Measurements from ENCODE around the gene ZNF665. TPM values are rescaled to one million over a fixed set of nuclear protein-coding genes. Genes with fewer than 3 reads are reported as not detected.
A peak's percentile ranks its signal among the peaks of the same experiment; 100 is the strongest.
"Not testable (repeated sequence)": the region's sequence is repeated elsewhere in the genome, so short reads cannot be mapped to it uniquely, and the experiment has no call there.

Gene ZNF665
- total and polyA plus RNA-seq, 4 donors = 0.09 to 1.0 (median 0.40) TPM

DNA sequence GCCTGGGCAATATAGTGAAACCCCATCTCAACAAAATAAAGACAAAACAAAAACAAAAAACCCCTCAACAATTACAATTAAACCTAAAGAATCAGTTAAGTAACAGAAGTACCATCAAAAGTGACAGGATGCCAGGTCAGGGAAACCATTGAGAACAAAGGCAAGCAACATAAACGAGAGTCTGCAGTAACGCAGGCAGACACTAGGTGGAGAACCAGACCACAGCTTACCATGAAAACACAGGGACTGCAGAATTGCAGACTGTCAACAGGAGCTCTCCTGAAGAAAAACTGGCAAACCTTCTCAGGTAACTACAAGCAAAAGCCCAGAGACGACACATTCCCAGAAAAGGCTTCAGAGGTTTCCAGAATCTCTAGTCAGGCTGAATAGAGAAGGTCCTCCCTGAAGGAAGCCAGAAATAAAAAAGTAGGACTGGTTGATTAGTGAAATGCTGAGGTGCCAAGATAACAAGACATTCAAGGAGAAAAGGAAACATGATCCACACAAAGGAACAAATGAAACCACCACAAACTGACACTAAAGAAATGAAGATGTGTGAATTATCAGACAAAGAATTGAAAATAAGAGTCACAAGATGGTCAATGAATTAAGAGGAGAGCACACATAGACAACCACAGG lies 2.2 kb upstream of the ZNF665 start:
- no peak overlapping the region for H3K4me3 ChIP-seq (ENCODE audit: low read depth in 1 of 3, low read length in 3 of 3)
- no peak overlapping the region for H3K27ac ChIP-seq (ENCODE audit: low read depth in 1 of 2, low read length in 2 of 2)
- peak; percentile 77 for DNase-seq (ENCODE audit: low spot score)
- WGBS = under 1% methylated on average over 3 of the region's 3 CpGs
- peaks cover 1 to 5% (median 3%) of the 10 kb centered on the region in 4 donors for H3K4me1 ChIP-seq (ENCODE audit: control insufficient read depth in 4 of 4, insufficient read depth in 4 of 4, low read length in 3 of 4)
- no peaks in the 10 kb centered on the region for H3K27me3 ChIP-seq (ENCODE audit: control insufficient read depth in 4 of 4, insufficient read depth in 4 of 4, low read length in 3 of 4)
- peaks cover 10 to 17% (median 13%) of the 10 kb centered on the region in 4 donors for H3K9me3 ChIP-seq (ENCODE audit: control insufficient read depth in 4 of 4, low read length in 3 of 4)
- H3K36me3 ChIP-seq (ENCODE audit: control insufficient read depth in 4 of 4, insufficient read depth in 3 of 4, low read depth in 1 of 4, low read length in 3 of 4) = peaks cover 0 to 7% (median 1%) of the 10 kb centered on the region in 4 donors
- TF ChIP-seq RAD21 (IDR thresholded peaks at IDR 0.05) (peak; percentile 93), TAF1 (conservative IDR thresholded peaks at IDR 0.05) (no peak), YY1 (IDR thresholded peaks at IDR 0.05) (no peak)
- TF ChIP-seq, protein P1, sequence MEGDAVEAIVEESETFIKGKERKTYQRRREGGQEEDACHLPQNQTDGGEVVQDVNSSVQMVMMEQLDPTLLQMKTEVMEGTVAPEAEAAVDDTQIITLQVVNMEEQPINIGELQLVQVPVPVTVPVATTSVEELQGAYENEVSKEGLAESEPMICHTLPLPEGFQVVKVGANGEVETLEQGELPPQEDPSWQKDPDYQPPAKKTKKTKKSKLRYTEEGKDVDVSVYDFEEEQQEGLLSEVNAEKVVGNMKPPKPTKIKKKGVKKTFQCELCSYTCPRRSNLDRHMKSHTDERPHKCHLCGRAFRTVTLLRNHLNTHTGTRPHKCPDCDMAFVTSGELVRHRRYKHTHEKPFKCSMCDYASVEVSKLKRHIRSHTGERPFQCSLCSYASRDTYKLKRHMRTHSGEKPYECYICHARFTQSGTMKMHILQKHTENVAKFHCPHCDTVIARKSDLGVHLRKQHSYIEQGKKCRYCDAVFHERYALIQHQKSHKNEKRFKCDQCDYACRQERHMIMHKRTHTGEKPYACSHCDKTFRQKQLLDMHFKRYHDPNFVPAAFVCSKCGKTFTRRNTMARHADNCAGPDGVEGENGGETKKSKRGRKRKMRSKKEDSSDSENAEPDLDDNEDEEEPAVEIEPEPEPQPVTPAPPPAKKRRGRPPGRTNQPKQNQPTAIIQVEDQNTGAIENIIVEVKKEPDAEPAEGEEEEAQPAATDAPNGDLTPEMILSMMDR (IDR thresholded peaks at IDR 0.05; ENCODE audit: low read depth, low read length, missing input control) = peak; percentile 92
- TF ChIP-seq, protein P2, sequence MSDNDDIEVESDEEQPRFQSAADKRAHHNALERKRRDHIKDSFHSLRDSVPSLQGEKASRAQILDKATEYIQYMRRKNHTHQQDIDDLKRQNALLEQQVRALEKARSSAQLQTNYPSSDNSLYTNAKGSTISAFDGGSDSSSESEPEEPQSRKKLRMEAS (IDR thresholded peaks at IDR 0.05) = no peak
- H3K9ac ChIP-seq (ENCODE audit: low read depth in 1 of 2, low read length in 2 of 2) = no peak overlapping the region

DNA sequence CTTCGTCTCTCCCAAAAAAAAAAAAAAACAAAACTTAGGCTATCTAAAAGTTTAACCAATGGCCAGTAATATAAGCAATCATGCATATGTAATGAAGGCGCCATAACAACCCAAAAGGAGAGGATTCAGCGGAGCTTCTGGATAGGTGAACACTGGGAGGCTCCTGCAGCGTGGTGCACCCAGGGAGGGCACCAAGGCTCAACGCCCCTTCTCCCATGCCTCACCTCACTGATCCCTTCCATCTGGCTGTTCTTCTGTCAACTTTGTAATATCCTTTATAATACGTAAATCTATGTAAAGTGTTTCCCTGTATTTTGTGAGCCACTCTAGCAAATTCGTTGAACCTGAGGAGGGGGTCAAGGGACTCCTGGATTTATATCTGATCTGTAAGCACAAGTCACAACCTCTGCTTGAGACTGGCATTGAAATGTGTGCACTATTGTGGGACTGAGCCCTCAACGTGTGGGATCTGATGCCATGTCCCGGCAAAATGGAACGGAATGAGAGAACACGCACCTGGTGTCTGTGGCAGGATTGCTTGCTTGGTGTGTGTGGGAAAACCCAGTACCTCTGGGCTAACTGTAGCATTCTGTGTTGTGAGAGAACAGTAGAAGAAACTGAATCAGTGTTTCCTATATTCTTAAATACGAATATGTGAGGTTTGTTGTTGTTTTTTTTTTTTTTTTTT lies 521 bp upstream of the ZNF665 start:
- peak; percentile 5 for TF ChIP-seq YY1 (IDR thresholded peaks at IDR 0.05)
- TF ChIP-seq RAD21 (IDR thresholded peaks at IDR 0.05) = no peak
- TF ChIP-seq TAF1 (conservative IDR thresholded peaks at IDR 0.05) = no peak
- TF ChIP-seq, protein P1 (IDR thresholded peaks at IDR 0.05; ENCODE audit: low read depth, low read length, missing input control) = no peak
- no peak for TF ChIP-seq GABPA (IDR thresholded peaks at IDR 0.05 in 1 of 2, conservative IDR thresholded peaks at IDR 0.05 in 1 of 2)
- no peak for TF ChIP-seq HNF4G (IDR thresholded peaks at IDR 0.05)
- no peaks in the 10 kb centered on the region for H3K36me3 ChIP-seq (ENCODE audit: control insufficient read depth in 4 of 4, insufficient read depth in 3 of 4, low read depth in 1 of 4, low read length in 3 of 4)
- no peaks in the 10 kb centered on the region for H3K27me3 ChIP-seq (ENCODE audit: control insufficient read depth in 4 of 4, insufficient read depth in 4 of 4, low read length in 3 of 4)
- H3K4me1 ChIP-seq (ENCODE audit: control insufficient read depth in 4 of 4, insufficient read depth in 4 of 4, low read length in 3 of 4) = peaks cover 1 to 5% (median 3%) of the 10 kb centered on the region in 4 donors
- peaks cover 4 to 8% (median 4%) of the 10 kb centered on the region in 4 donors for H3K9me3 ChIP-seq (ENCODE audit: control insufficient read depth in 4 of 4, low read length in 3 of 4)
- H3K27ac ChIP-seq (ENCODE audit: low read depth in 1 of 2, low read length in 2 of 2) = no peak overlapping the region
- H3K9ac ChIP-seq (ENCODE audit: low read depth in 1 of 2, low read length in 2 of 2) = no peak overlapping the region
- 64% methylated on average over 12 of the region's 12 CpGs for WGBS
- no peak overlapping the region for H3K4me3 ChIP-seq (ENCODE audit: low read depth in 1 of 3, low read length in 3 of 3)
- no peak for DNase-seq (ENCODE audit: low spot score)

DNA sequence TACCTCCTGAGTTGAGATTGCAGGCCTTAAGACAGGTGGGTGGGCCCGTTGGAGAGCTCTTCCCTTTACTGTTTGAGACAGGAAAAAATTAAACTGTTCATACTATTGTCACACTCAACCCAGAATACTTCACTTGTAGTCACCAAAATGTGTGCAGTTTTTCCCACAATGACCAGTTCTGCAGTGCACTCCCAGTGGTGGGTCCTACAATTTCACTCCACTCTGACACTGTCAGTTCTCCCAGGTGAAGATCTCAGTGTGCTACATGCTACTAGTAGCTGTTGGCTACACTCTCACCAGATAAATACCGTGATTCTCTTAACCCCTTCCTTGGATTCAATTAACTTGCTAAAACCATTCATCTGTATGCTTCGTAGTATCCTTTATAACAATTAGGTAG lies 2.9 kb downstream of the ZNF665 start:
- H3K27ac ChIP-seq (ENCODE audit: low read depth in 1 of 2, low read length in 2 of 2) = no peak overlapping the region
- H3K9me3 ChIP-seq (ENCODE audit: control insufficient read depth in 4 of 4, low read length in 3 of 4) = peaks cover 0 to 4% (median 2%) of the 10 kb centered on the region in 4 donors
- H3K27me3 ChIP-seq (ENCODE audit: control insufficient read depth in 4 of 4, insufficient read depth in 4 of 4, low read length in 3 of 4) = no peaks in the 10 kb centered on the region
- no peaks in the 10 kb centered on the region for H3K4me1 ChIP-seq (ENCODE audit: control insufficient read depth in 4 of 4, insufficient read depth in 4 of 4, low read length in 3 of 4)
- H3K9ac ChIP-seq (ENCODE audit: low read depth in 1 of 2, low read length in 2 of 2) = no peak overlapping the region
- no peak overlapping the region for H3K4me3 ChIP-seq (ENCODE audit: low read depth in 1 of 3, low read length in 3 of 3)
- no peaks in the 10 kb centered on the region for H3K36me3 ChIP-seq (ENCODE audit: control insufficient read depth in 4 of 4, insufficient read depth in 3 of 4, low read depth in 1 of 4, low read length in 3 of 4)
- 89% methylated on average over 3 of the region's 3 CpGs for WGBS
- TF ChIP-seq EGR1 (IDR thresholded peaks at IDR 0.05; ENCODE audit: low read depth in 2 of 2) (no peak), GABPA (IDR thresholded peaks at IDR 0.05 in 1 of 2, conservative IDR thresholded peaks at IDR 0.05 in 1 of 2) (no peak), YY1 (IDR thresholded peaks at IDR 0.05) (no peak), RXRA (IDR thresholded peaks at IDR 0.05) (no peak)
- TF ChIP-seq, protein P3, sequence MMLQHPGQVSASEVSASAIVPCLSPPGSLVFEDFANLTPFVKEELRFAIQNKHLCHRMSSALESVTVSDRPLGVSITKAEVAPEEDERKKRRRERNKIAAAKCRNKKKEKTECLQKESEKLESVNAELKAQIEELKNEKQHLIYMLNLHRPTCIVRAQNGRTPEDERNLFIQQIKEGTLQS (IDR thresholded peaks at IDR 0.05) = no peak
- TF ChIP-seq, protein P1 (IDR thresholded peaks at IDR 0.05; ENCODE audit: low read depth, low read length, missing input control) = no peak
- no peak for DNase-seq (ENCODE audit: low spot score)

DNA sequence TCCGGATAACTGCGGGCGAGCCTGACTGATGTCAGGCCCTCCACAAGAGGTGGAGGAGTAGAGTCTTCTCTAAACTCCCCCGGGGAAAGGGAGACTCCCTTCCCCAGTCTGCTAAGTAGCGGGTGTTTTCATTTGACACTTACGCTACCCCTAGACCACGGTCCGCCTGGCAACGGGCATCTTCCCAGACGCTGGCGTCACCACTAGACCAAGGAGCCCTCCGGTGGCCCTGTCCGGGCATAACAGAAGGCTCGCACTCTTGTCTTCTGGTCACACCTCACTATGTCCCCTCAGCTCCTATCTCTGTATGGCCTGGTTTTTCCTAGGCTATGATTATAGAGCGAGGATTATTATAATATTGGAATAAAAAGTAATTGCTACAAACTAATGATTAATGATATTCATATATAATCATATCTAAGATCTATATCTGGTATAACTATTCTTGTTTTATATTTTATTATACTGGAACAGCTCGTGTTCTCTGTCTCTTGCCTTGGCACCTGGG lies 3.4 kb downstream of the ZNF665 start:
- H3K9ac ChIP-seq (ENCODE audit: low read depth in 1 of 2, low read length in 2 of 2) = not testable (repeated sequence)
- WGBS = 79% methylated on average over 12 of the region's 16 CpGs

More for the DNA sequence above, 3.4 kb downstream of the ZNF665 start:
- not testable (repeated sequence) for H3K4me1 ChIP-seq (ENCODE audit: control insufficient read depth in 4 of 4, insufficient read depth in 4 of 4, low read length in 3 of 4); H3K36me3 ChIP-seq (ENCODE audit: control insufficient read depth in 4 of 4, insufficient read depth in 3 of 4, low read depth in 1 of 4, low read length in 3 of 4); H3K9me3 ChIP-seq (ENCODE audit: control insufficient read depth in 4 of 4, low read length in 3 of 4); H3K4me3 ChIP-seq (ENCODE audit: low read depth in 1 of 3, low read length in 3 of 3); DNase-seq (ENCODE audit: low spot score); H3K27ac ChIP-seq (ENCODE audit: low read depth in 1 of 2, low read length in 2 of 2); H3K27me3 ChIP-seq (ENCODE audit: control insufficient read depth in 4 of 4, insufficient read depth in 4 of 4, low read length in 3 of 4)

Measured in liver (tissue), 9 donors.